Measurements from ENCODE around the gene KRTAP3-1.

Gene KRTAP3-1

GRCh38 chr17:40996829-40997228 lies 12.1 kb downstream of the KRTAP3-1 start:
- ATAC-seq: no peak
- TF ChIP-seq POU6F1 (CRISPR knock-in tag; IDR thresholded peaks at IDR 0.05; ENCODE audit: borderline replicate concordance, low read depth) (no peak), ESRRG (CRISPR knock-in tag; IDR thresholded peaks at IDR 0.05) (no peak), PPARA (CRISPR knock-in tag; IDR thresholded peaks at IDR 0.05; ENCODE audit: borderline replicate concordance) (no peak), ZFP30 (CRISPR knock-in tag; IDR thresholded peaks at IDR 0.05) (no peak), GLIS3 (CRISPR knock-in tag; IDR thresholded peaks at IDR 0.05) (no peak), CSRNP3 (CRISPR knock-in tag; IDR thresholded peaks at IDR 0.05) (no peak), TOX (CRISPR knock-in tag; IDR thresholded peaks at IDR 0.05; ENCODE audit: borderline replicate concordance) (no peak), CSDC2 (CRISPR knock-in tag; IDR thresholded peaks at IDR 0.05) (no peak), ISL1 (CRISPR knock-in tag; IDR thresholded peaks at IDR 0.05) (no peak), ZNF70 (CRISPR knock-in tag; IDR thresholded peaks at IDR 0.05) (no peak), ZNF8 (CRISPR knock-in tag; IDR thresholded peaks at IDR 0.05) (no peak), BACH2 (CRISPR knock-in tag; IDR thresholded peaks at IDR 0.05; ENCODE audit: borderline replicate concordance) (no peak), ARNTL (CRISPR knock-in tag; IDR thresholded peaks at IDR 0.05; ENCODE audit: borderline replicate concordance, low read depth) (no peak), TSHZ2 (CRISPR knock-in tag; IDR thresholded peaks at IDR 0.05) (no peak), ZC3H10 (CRISPR knock-in tag; IDR thresholded peaks at IDR 0.05) (no peak), OSR1 (CRISPR knock-in tag; IDR thresholded peaks at IDR 0.05) (no peak), TCF4 (CRISPR knock-in tag; IDR thresholded peaks at IDR 0.05; ENCODE audit: borderline replicate concordance) (no peak)

- no peak for ATAC-seq
- TF ChIP-seq POU6F1 (CRISPR knock-in tag; IDR thresholded peaks at IDR 0.05; ENCODE audit: borderline replicate concordance, low read depth): no peak
- TF ChIP-seq ZNF565 (CRISPR knock-in tag; conservative IDR thresholded peaks at IDR 0.05; ENCODE audit: low read depth): no peak
- no peak for TF ChIP-seq ZC3H10 (CRISPR knock-in tag; IDR thresholded peaks at IDR 0.05)
- no peak for TF ChIP-seq TOX (CRISPR knock-in tag; IDR thresholded peaks at IDR 0.05; ENCODE audit: borderline replicate concordance)
- TF ChIP-seq PPARA (CRISPR knock-in tag; IDR thresholded peaks at IDR 0.05; ENCODE audit: borderline replicate concordance): no peak
- no peak for TF ChIP-seq PATZ1 (CRISPR knock-in tag; IDR thresholded peaks at IDR 0.05; ENCODE audit: borderline replicate concordance)
- no peak for TF ChIP-seq BACH2 (CRISPR knock-in tag; IDR thresholded peaks at IDR 0.05; ENCODE audit: borderline replicate concordance)
- no peak for TF ChIP-seq OSR1 (CRISPR knock-in tag; IDR thresholded peaks at IDR 0.05)
Measured at GRCh38 chr17:40995116-40995515, 13.8 kb downstream of the KRTAP3-1 start.

- no peak for ATAC-seq
- TF ChIP-seq PPARA (CRISPR knock-in tag; IDR thresholded peaks at IDR 0.05; ENCODE audit: borderline replicate concordance) (no peak), SNAI2 (CRISPR knock-in tag; IDR thresholded peaks at IDR 0.05) (no peak), TOX (CRISPR knock-in tag; IDR thresholded peaks at IDR 0.05; ENCODE audit: borderline replicate concordance) (no peak), GLIS3 (CRISPR knock-in tag; IDR thresholded peaks at IDR 0.05) (no peak), ESRRG (CRISPR knock-in tag; IDR thresholded peaks at IDR 0.05) (no peak), ZFP3 (CRISPR knock-in tag; IDR thresholded peaks at IDR 0.05) (no peak), TSHZ2 (CRISPR knock-in tag; IDR thresholded peaks at IDR 0.05) (no peak), CSDC2 (CRISPR knock-in tag; IDR thresholded peaks at IDR 0.05) (no peak), OSR1 (CRISPR knock-in tag; IDR thresholded peaks at IDR 0.05) (no peak), ZNF565 (CRISPR knock-in tag; conservative IDR thresholded peaks at IDR 0.05; ENCODE audit: low read depth) (no peak), ARNTL (CRISPR knock-in tag; IDR thresholded peaks at IDR 0.05; ENCODE audit: borderline replicate concordance, low read depth) (no peak)
Measured at GRCh38 chr17:40993839-40994238, 15.1 kb downstream of the KRTAP3-1 start, which contains the start of gene KRTAP3-3. TSS of gene KRTAP3-3 (minus strand) at chr17:40994164. CDS start at chr17:40994097, 67 bp downstream.

Data from SK-N-SH treated with all-trans-retinoic acid at 6 μM for 48 hours (cell line).